K562 (cell line): ENCODE measurements around the gene PCNX4. TPM values are rescaled to one million over a fixed set of nuclear protein-coding genes. Genes with fewer than 3 reads are reported as not detected.

Source experiments
- ATAC-seq: fragments of 200-7000 bp; cut with Tn5 transposase; 3 replicates; pipeline ENCODE4 v1.9.1; 2020; ENCODE audit warnings: moderate library complexity
- BruUV-seq: library from RNA; stranded (reverse); fragments of 400-500 nt; replicated peaks from 2 replicates; lab custom pipeline; 2021; lab: Mats Ljungman, UMichigan
- CTCF ChIA-PET: fragments of 300-600 bp; formaldehyde crosslinking; extraction: SDS; loops from one replicate; lab custom pipeline; 2021; ENCODE audit warnings: low intra/inter-chr PET ratio; lab: Yijun Ruan, JAX
- POLR2A ChIA-PET: fragments of 300-600, 350-650 bp; sonication (Branson Sonifier 250); formaldehyde crosslinking; extraction: SDS; loops from one replicate; lab custom pipeline; 2021; ENCODE audit warnings: antibody characterized with exemption, inconsistent platforms; lab: Yijun Ruan, JAX
- DNase-seq, 4 experiments: peaks; one replicate each; pipeline versions ENCODE4 v3.0.0 to v3.0.0-alpha.2; 2011 to 2018; ENCODE audit warnings: low spot score in 3 of 4, mixed read lengths in 3 of 4; ENCODE audit errors: extremely low read depth in 1 of 4
- FAIRE-seq: peaks from 2 replicates; lab custom pipeline; 2011; peaks lifted over from hg19 to GRCh38; lab: Jason Lieb, UNC
- H2AFZ ChIP-seq: 2 replicates; pipeline ENCODE4 v1.6.0; 2011; ENCODE audit warnings: low read depth, low read length, control low read depth, inconsistent platforms
- H3K27ac ChIP-seq: fragments of 200-600 bp; 3 replicates; pipeline ENCODE4 v1.8.0; 2011; ENCODE audit warnings: low read depth, mild to moderate bottlenecking, control low read depth, inconsistent platforms, low read length, moderate library complexity, mixed read lengths; ENCODE audit errors: extremely low read depth
- H3K27me3 ChIP-seq, 2 experiments: fragments of 300-600 bp in 1 of 2; 2 replicates in 1 of 2; 3 replicates in 1 of 2; pipeline versions ENCODE4 v1.6.0 to v1.8.0; 2011; ENCODE audit warnings: inconsistent platforms in 2 of 2, low read length in 2 of 2, mild to moderate bottlenecking in 1 of 2, mixed read lengths in 1 of 2, moderate library complexity in 1 of 2; ENCODE audit not compliant: control insufficient read depth in 2 of 2, insufficient read depth in 2 of 2
- H3K36me3 ChIP-seq: fragments of 300-600 bp; 3 replicates; pipeline ENCODE4 v1.8.0; 2011; ENCODE audit warnings: mild to moderate bottlenecking, low read length, inconsistent platforms; ENCODE audit not compliant: control insufficient read depth, insufficient read depth
- H3K4me1 ChIP-seq, 2 experiments: fragments of 200-600 bp in 1 of 2; replicated peaks in 1 of 2; 2 replicates in 1 of 2; 3 replicates in 1 of 2; pipeline versions ENCODE4 v1.5.1 to v1.8.0; 2011; ENCODE audit warnings: inconsistent platforms in 2 of 2, low read length in 2 of 2, mild to moderate bottlenecking in 1 of 2, mixed read lengths in 1 of 2, moderate library complexity in 1 of 2; ENCODE audit not compliant: control insufficient read depth in 2 of 2, insufficient read depth in 2 of 2
- H3K4me2 ChIP-seq: 2 replicates; pipeline ENCODE4 v1.6.1; 2011; ENCODE audit warnings: low read length, control low read depth, inconsistent platforms, mixed read lengths; ENCODE audit not compliant: insufficient read depth
- H3K4me3 ChIP-seq: fragments of 200-600 bp; sonication (generic), shearing (Covaris generic); 2 replicates; pipeline ENCODE4 v1.5.1; 2016; ENCODE audit warnings: control low read depth, inconsistent platforms
- H3K79me2 ChIP-seq: fragments of 200-600 bp; 3 replicates; pipeline ENCODE4 v1.8.0; 2011; ENCODE audit warnings: low read length, inconsistent platforms; ENCODE audit not compliant: control insufficient read depth, insufficient read depth
- H3K9ac ChIP-seq, 2 experiments: 2 replicates each; pipeline versions ENCODE4 v1.6.0 to v1.6.1; 2011; ENCODE audit warnings: low read depth in 2 of 2, low read length in 2 of 2, control low read depth in 1 of 2, inconsistent platforms in 1 of 2, mild to moderate bottlenecking in 1 of 2, mixed read lengths in 1 of 2; ENCODE audit not compliant: insufficient read depth in 1 of 2
- H3K9me1 ChIP-seq: one replicate; pipeline ENCODE4 v1.6.0; 2011; ENCODE audit warnings: inconsistent platforms, mild to moderate bottlenecking, low read length, moderate library complexity; ENCODE audit not compliant: control insufficient read depth, insufficient read depth
- H3K9me3 ChIP-seq: replicated peaks from 2 replicates; pipeline ENCODE4 v1.5.1; 2011; ENCODE audit warnings: low read depth, low read length, inconsistent platforms; ENCODE audit not compliant: control insufficient read depth, insufficient read depth
- H4K20me1 ChIP-seq: replicated peaks from 2 replicates; pipeline ENCODE4 v1.6.1; 2011; ENCODE audit warnings: low read length, inconsistent platforms, mixed read lengths; ENCODE audit not compliant: control insufficient read depth, insufficient read depth
- BRD9 ChIP-seq: fragments of 450-650 bp; IDR thresholded peaks from 2 replicates; pipeline ENCODE4 v1.6.1; 2018; ENCODE audit warnings: low read depth; ENCODE audit not compliant: partially characterized antibody
- FOS ChIP-seq: IDR thresholded peaks from 3 replicates; pipeline ENCODE4 v1.6.1; 2011; ENCODE audit not compliant: insufficient read length; ENCODE audit errors: extremely low read depth
- RAD21 ChIP-seq, 2 experiments: fragments of 250-450 bp in 1 of 2; fragments of 450-650 bp in 1 of 2; sonication (Bioruptor Pico) in 1 of 2; formaldehyde crosslinking in 1 of 2; IDR thresholded peaks in 1 of 2; conservative IDR thresholded peaks in 1 of 2; 2 replicates each; pipeline versions ENCODE4 v1.4.0 to v1.8.0; 2020 to 2022; ENCODE audit warnings: mild to moderate bottlenecking in 2 of 2, moderate library complexity in 1 of 2
- RHOXF2B ChIP-seq: fragments of 250-450 bp; sonication (Bioruptor Pico); conservative IDR thresholded peaks from 2 replicates; pipeline ENCODE4 v1.5.1; 2021
- ZNF263 ChIP-seq: sonication (generic); formaldehyde crosslinking; IDR thresholded peaks from 2 replicates; pipeline ENCODE4 v1.8.0; 2022; ENCODE audit warnings: mild to moderate bottlenecking, missing genetic modification reagents, borderline replicate concordance
- WGBS: fragments of 100-300 bp; shearing (Covaris generic); methylation state at CpG from one replicate; pipeline ENCODE4 v1.1.6; 2016; ENCODE audit warnings: low coverage, mixed read lengths; ENCODE audit not compliant: insufficient coverage; ENCODE audit errors: missing lambda C conversion rate; 5-methylcytosine and 5-hydroxymethylcytosine counted together
- in situ Hi-C: fragments of 300-500 bp; cut with MboI; formaldehyde crosslinking; loops from 4 replicates; pipeline ENCODE4 v1.15.0; 2018; ENCODE audit warnings: inconsistent platforms, mixed read lengths
- intact Hi-C: fragments of 100-400 bp; cut with micrococcal nuclease; formaldehyde crosslinking; loops from 2 replicates; pipeline ENCODE4 v1.14.2; 2022
- polyA plus RNA-seq, 8 experiments: library from polyadenylated mRNA; depleted of rRNA in 4 of 8; stranded (reverse) in 5 of 8; unstranded in 3 of 8; fragments of >200 nt; fragmentation: Nextera tagmentation in 2 of 8; fragmentation: Illumina TruSeq in 1 of 8; extraction: Ambion mirVana in 2 of 8; extraction: Trizol in 1 of 8; gene quantifications; 2 replicates each; pipeline versions ENCODE4 v1.2.1 to v1.2.3, GENCODE V29; 2011 to 2014; ENCODE audit warnings: inconsistent platforms in 1 of 8, missing spikeins in 1 of 8
- total RNA-seq, 7 experiments: library from RNA; depleted of rRNA in 6 of 7; stranded (reverse); fragments of >200 nt in 6 of 7; fragmentation: Illumina TruSeq in 2 of 7; extraction: Trizol in 2 of 7; gene quantifications; 2 replicates each; pipeline versions ENCODE4 v1.2.1 to v1.2.3, GENCODE V29; 2011 to 2021; ENCODE audit warnings: low replicate concordance in 1 of 7
- TF ChIP-seq, protein P1 (sequence below), 2 experiments: fragments of 450-650 bp; formaldehyde crosslinking in 1 of 2; IDR thresholded peaks; 2 replicates each; pipeline versions ENCODE4 v1.4.0 to v1.6.1; 2014 to 2020; ENCODE audit warnings: mild to moderate bottlenecking in 2 of 2, borderline replicate concordance in 1 of 2, low read depth in 1 of 2
- TF ChIP-seq, protein P2 (sequence below), 3 experiments: IDR thresholded peaks in 2 of 3; conservative IDR thresholded peaks in 1 of 3; 2 replicates each; pipeline ENCODE4 v1.5.1; 2011 to 2012; ENCODE audit warnings: low read length in 3 of 3, mild to moderate bottlenecking in 3 of 3, control low read depth in 2 of 3, improper control_type of control experiment in 1 of 3, inconsistent platforms in 1 of 3, low read depth in 1 of 3, mixed read lengths in 1 of 3, moderate library complexity in 1 of 3; ENCODE audit not compliant: insufficient read depth in 2 of 3

Gene PCNX4
- total and polyA plus RNA-seq, 9 of the 15 experiments (the other 6 are each of a cell fraction or from before 2014, with no cell fraction given) = 10.0 to 41.2 (median 22.4) TPM

DNA sequence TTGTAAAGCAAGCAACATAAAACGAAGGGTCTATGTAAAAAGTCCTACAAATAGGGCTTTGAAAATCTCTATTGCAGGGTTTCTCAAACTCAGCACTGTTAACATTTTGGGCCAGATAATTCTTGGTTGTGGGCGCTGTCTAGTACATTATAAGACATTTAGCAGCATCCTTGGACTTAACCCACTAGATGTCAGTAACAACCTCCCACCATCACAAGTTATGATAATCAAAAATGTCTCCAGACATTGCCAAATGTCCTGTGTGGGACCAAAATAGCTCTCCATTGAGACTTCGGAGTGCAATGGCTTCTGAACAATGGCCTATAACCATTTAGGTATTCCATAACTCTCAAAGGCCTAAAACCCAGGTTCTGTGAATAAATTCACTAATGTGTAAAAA lies 96.4 kb downstream of the PCNX4 start:
- Histone ChIP-seq H3K9me3 (no peaks in the 10 kb centered on the region), H3K36me3 (no peaks in the 10 kb centered on the region), H3K9me1 (no peaks in the 10 kb centered on the region), H3K27me3 (peaks cover 0 to 3% of the 10 kb centered on the region in 2 experiments; a peak in 1 of 5 replicates), H3K9ac (no peak overlapping the region), H3K27ac (no peak overlapping the region), H3K79me2 (no peaks in the 10 kb centered on the region), H4K20me1 (no peaks in the 10 kb centered on the region), H2AFZ (no peak overlapping the region), H3K4me3 (no peak overlapping the region), H3K4me2 (no peak overlapping the region), H3K4me1 (no peaks in the 10 kb centered on the region)
- no peak for FAIRE-seq
- BruUV-seq = no TSS peak
- in situ Hi-C loops (no loop called here), intact Hi-C loops (loop anchor here (2.0 to 10.0 kb wide), 3 partner anchors 144 to 683 kb away; no protein-coding TSS in a partner anchor)
- peak; percentile 73 for ATAC-seq
- WGBS = 5% methylated on average over 2 of the region's 3 CpGs
- peak in 1 of 4 experiments; percentile 22 for DNase-seq
- TF ChIP-seq RHOXF2B (CRISPR knock-in tag) = no peak
- TF ChIP-seq, protein P1, sequence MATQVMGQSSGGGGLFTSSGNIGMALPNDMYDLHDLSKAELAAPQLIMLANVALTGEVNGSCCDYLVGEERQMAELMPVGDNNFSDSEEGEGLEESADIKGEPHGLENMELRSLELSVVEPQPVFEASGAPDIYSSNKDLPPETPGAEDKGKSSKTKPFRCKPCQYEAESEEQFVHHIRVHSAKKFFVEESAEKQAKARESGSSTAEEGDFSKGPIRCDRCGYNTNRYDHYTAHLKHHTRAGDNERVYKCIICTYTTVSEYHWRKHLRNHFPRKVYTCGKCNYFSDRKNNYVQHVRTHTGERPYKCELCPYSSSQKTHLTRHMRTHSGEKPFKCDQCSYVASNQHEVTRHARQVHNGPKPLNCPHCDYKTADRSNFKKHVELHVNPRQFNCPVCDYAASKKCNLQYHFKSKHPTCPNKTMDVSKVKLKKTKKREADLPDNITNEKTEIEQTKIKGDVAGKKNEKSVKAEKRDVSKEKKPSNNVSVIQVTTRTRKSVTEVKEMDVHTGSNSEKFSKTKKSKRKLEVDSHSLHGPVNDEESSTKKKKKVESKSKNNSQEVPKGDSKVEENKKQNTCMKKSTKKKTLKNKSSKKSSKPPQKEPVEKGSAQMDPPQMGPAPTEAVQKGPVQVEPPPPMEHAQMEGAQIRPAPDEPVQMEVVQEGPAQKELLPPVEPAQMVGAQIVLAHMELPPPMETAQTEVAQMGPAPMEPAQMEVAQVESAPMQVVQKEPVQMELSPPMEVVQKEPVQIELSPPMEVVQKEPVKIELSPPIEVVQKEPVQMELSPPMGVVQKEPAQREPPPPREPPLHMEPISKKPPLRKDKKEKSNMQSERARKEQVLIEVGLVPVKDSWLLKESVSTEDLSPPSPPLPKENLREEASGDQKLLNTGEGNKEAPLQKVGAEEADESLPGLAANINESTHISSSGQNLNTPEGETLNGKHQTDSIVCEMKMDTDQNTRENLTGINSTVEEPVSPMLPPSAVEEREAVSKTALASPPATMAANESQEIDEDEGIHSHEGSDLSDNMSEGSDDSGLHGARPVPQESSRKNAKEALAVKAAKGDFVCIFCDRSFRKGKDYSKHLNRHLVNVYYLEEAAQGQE (IDR thresholded peaks at IDR 0.05; ENCODE audit: borderline replicate concordance) = peak; percentile 39; the same call in 1 of the 2 replicates
- TF ChIP-seq, protein P1 (CRISPR knock-in tag; IDR thresholded peaks at IDR 0.05; ENCODE audit: low read depth) = no peak
- no peak for TF ChIP-seq FOS
- TF ChIP-seq ZNF263 (CRISPR knock-in tag) = no peak
- TF ChIP-seq RAD21 (CRISPR knock-in tag; conservative IDR thresholded peaks at IDR 0.05 in 1 of 2, IDR thresholded peaks at IDR 0.05 in 1 of 2) = peak; percentile 31 to 63
- no peak for TF ChIP-seq BRD9
- TF ChIP-seq, protein P2, sequence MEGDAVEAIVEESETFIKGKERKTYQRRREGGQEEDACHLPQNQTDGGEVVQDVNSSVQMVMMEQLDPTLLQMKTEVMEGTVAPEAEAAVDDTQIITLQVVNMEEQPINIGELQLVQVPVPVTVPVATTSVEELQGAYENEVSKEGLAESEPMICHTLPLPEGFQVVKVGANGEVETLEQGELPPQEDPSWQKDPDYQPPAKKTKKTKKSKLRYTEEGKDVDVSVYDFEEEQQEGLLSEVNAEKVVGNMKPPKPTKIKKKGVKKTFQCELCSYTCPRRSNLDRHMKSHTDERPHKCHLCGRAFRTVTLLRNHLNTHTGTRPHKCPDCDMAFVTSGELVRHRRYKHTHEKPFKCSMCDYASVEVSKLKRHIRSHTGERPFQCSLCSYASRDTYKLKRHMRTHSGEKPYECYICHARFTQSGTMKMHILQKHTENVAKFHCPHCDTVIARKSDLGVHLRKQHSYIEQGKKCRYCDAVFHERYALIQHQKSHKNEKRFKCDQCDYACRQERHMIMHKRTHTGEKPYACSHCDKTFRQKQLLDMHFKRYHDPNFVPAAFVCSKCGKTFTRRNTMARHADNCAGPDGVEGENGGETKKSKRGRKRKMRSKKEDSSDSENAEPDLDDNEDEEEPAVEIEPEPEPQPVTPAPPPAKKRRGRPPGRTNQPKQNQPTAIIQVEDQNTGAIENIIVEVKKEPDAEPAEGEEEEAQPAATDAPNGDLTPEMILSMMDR (IDR thresholded peaks at IDR 0.05 in 2 of 3, conservative IDR thresholded peaks at IDR 0.05 in 1 of 3; ENCODE audit: insufficient read depth in 2 of 3, low read depth in 1 of 3, low read length in 3 of 3) = peak in 1 of 3 experiments; percentile 39; a peak in 2 of 6 replicates
- ChIA-PET POLR2A (no interaction called here), CTCF (interaction anchor here (2.1 kb wide), 1 partner anchor 373 kb away, joined by 9 read pairs; no protein-coding TSS in a partner anchor)
